Prostate gland (tissue), 2 donors: ENCODE measurements around the gene NR1H2. TPM values are rescaled to one million over a fixed set of nuclear protein-coding genes. Genes with fewer than 3 reads are reported as not detected.

ENCODE experiments used
- DNase-seq: peaks from one replicate; pipeline ENCODE4 v3.0.0-alpha.2; 2019; ENCODE audit warnings: low spot score
- H3K27ac ChIP-seq, 2 donors: fragments of 200-600 bp; sonication (generic); 2 replicates each; pipeline ENCODE4 v1.5.1; 2017 to 2019
- H3K27me3 ChIP-seq: fragments of 200-600 bp; sonication (generic); replicated peaks from 2 replicates; pipeline ENCODE4 v1.5.1; 2019; ENCODE audit not compliant: insufficient read depth
- H3K36me3 ChIP-seq, 2 donors: fragments of 200-600 bp; sonication (generic); 1 replicate in 1 of 2; 2 replicates in 1 of 2; pipeline versions ENCODE4 v1.5.1 to v1.8.1; 2017 to 2019
- H3K4me1 ChIP-seq: fragments of 200-600 bp; sonication (generic); replicated peaks from 2 replicates; pipeline ENCODE4 v1.5.1; 2019
- H3K4me3 ChIP-seq, 2 donors: fragments of 200-600 bp; sonication (generic); 2 replicates each; pipeline ENCODE4 v1.5.1; 2017 to 2019
- H3K9me3 ChIP-seq: fragments of 200-600 bp; sonication (generic); 2 replicates; pipeline ENCODE4 v1.5.1; 2017
- CTCF ChIP-seq, 4 experiments: fragments of 200-600 bp in 2 of 4; fragments of 450-650 bp in 2 of 4; sonication (generic) in 2 of 4; IDR thresholded peaks; 1 replicate in 3 of 4; 2 replicates in 1 of 4; pipeline ENCODE4 v1.5.1; 2016 to 2019; ENCODE audit warnings: antibody characterized with exemption in 4 of 4, mild to moderate bottlenecking in 2 of 4, moderate library complexity in 2 of 4
- POLR2A ChIP-seq: fragments of 450-650 bp; IDR thresholded peaks from one replicate; pipeline ENCODE4 v1.6.1; 2016; ENCODE audit warnings: antibody characterized with exemption, mild to moderate bottlenecking
- POLR2AphosphoS5 ChIP-seq: sonication (generic); formaldehyde crosslinking; IDR thresholded peaks from one replicate; pipeline ENCODE4 v1.6.1; 2017; ENCODE audit warnings: antibody characterized with exemption
- WGBS: methylation state at CpG from one replicate; pipeline ENCODE4 v1.1.5; 2018; 5-methylcytosine and 5-hydroxymethylcytosine counted together
- intact Hi-C: fragments of 100-400 bp; cut with DNase I; formaldehyde crosslinking; loops from one replicate; pipeline ENCODE4 v1.14.2; 2022
- total RNA-seq, 2 donors: library from RNA; depleted of rRNA; stranded (reverse); fragments of >200 nt; gene quantifications; one replicate each; pipeline ENCODE4 v1.1.0, GENCODE V29; 2016

The NR1H2 gene
- total RNA-seq, 2 donors from 2014 or later: 110 to 129 TPM

GRCh38 chr19:50414864-50415660 is 38.8 kb downstream of the NR1H2 start:
- H3K36me3 ChIP-seq: no peaks in the 10 kb centered on the region
- H3K4me3 ChIP-seq: no peak overlapping the region
- no peaks in the 10 kb centered on the region for H3K9me3 ChIP-seq
- WGBS: 54% methylated on average over 37 of the region's 37 CpGs
- TF ChIP-seq POLR2A (no peak), CTCF (IDR thresholded peaks at IDR 0.05) (peak; percentile 51 to 72 (median 68))
- no peaks in the 10 kb centered on the region for H3K4me1 ChIP-seq
- no peak overlapping the region for H3K27ac ChIP-seq
- intact Hi-C loops: no loop called here
- H3K27me3 ChIP-seq: peaks cover 3% of the 10 kb centered on the region
- DNase-seq: peak; percentile 48

GRCh38 chr19:50415661-50416033 is 39.4 kb downstream of the NR1H2 start:
- intact Hi-C loops: no loop called here
- Histone ChIP-seq H3K36me3 (no peaks in the 10 kb centered on the region), H3K27ac (no peak overlapping the region), H3K9me3 (no peaks in the 10 kb centered on the region), H3K4me1 (no peaks in the 10 kb centered on the region), H3K27me3 (peaks cover 3% of the 10 kb centered on the region), H3K4me3 (no peak overlapping the region)
- no peak for TF ChIP-seq CTCF (IDR thresholded peaks at IDR 0.05)
- no peak for TF ChIP-seq POLR2A
- no peak for TF ChIP-seq POLR2AphosphoS5
- DNase-seq: no peak
- WGBS: 82% methylated on average over 20 of the region's 22 CpGs

- H3K27me3 ChIP-seq: peaks cover 3% of the 10 kb centered on the region
- no peak overlapping the region for H3K27ac ChIP-seq
- TF ChIP-seq POLR2AphosphoS5 (no peak), CTCF (IDR thresholded peaks at IDR 0.05) (no peak), POLR2A (no peak)
- no peaks in the 10 kb centered on the region for H3K4me1 ChIP-seq
- H3K4me3 ChIP-seq: no peak overlapping the region
- H3K9me3 ChIP-seq: no peaks in the 10 kb centered on the region
- DNase-seq: no peak
- 94% methylated on average over 28 of the region's 35 CpGs for WGBS
- no peaks in the 10 kb centered on the region for H3K36me3 ChIP-seq
- intact Hi-C loops: no loop called here
These were observed 40.0 kb downstream of the NR1H2 start for GRCh38 chr19:50416034-50416977.

GRCh38 chr19:50417111-50418081 is 41.1 kb downstream of the NR1H2 start:
- intact Hi-C loops: no loop called here
- WGBS: 69% methylated on average over 33 of the region's 42 CpGs
- no peak for TF ChIP-seq POLR2A
- TF ChIP-seq POLR2AphosphoS5: no peak
- TF ChIP-seq CTCF (IDR thresholded peaks at IDR 0.05): no peak

More at GRCh38 chr19:50417111-50418081, 41.1 kb downstream of the NR1H2 start:
- Histone ChIP-seq H3K36me3 (no peaks in the 10 kb centered on the region), H3K27me3 (peaks cover 3% of the 10 kb centered on the region), H3K4me1 (no peaks in the 10 kb centered on the region), H3K4me3 (no peak overlapping the region), H3K9me3 (no peaks in the 10 kb centered on the region), H3K27ac (no peak overlapping the region)
- no peak for DNase-seq
